Amniotic stem cell (primary cell): Measurements from ENCODE around the gene PPARD.
"Not testable (repeated sequence)": the region's sequence is repeated elsewhere in the genome, so short reads cannot be mapped to it uniquely, and the experiment has no call there.

Experiments used
- DNase-seq: peaks from one replicate; lab custom pipeline; 2025; lab: John Stamatoyannopoulos, UW

The PPARD gene

GRCh38 chr6:35342258-35343091 lies at the start of gene PPARD:
PPARD (plus strand) TSS chr6:35342558; CDS start chr6:35411088, 68,530 bp downstream.
- peak; percentile 87 for DNase-seq

GRCh38 chr6:35293681-35294080 lies 48.7 kb upstream of the PPARD start:
- DNase-seq, result no peak

- DNase-seq, result no peak
Measured at GRCh38 chr6:35294308-35294945, 47.9 kb upstream of the PPARD start.

GRCh38 chr6:35295036-35295435 lies 47.3 kb upstream of the PPARD start:
- DNase-seq, result no peak

- no peak for DNase-seq
Measured at GRCh38 chr6:35295521-35296315, 46.6 kb upstream of the PPARD start.

- no peak for DNase-seq
Measured at GRCh38 chr6:35296931-35297600, 45.3 kb upstream of the PPARD start.

- DNase-seq, result no peak
Measured at GRCh38 chr6:35297601-35298481, 44.5 kb upstream of the PPARD start, which contains the start of gene DEF6. DEF6 (plus strand) TSS chr6:35297818; CDS start chr6:35297857, 39 bp downstream.

GRCh38 chr6:35298625-35299140 lies 43.7 kb upstream of the PPARD start:
- no peak for DNase-seq

GRCh38 chr6:35299674-35300073 lies 42.7 kb upstream of the PPARD start:
- no peak for DNase-seq

- DNase-seq, result no peak
Measured at GRCh38 chr6:35300848-35301247, 41.5 kb upstream of the PPARD start.

GRCh38 chr6:35302604-35303241 lies 39.6 kb upstream of the PPARD start:
- DNase-seq, result no peak

GRCh38 chr6:35304299-35304698 lies 38.1 kb upstream of the PPARD start:
- no peak for DNase-seq

GRCh38 chr6:35305117-35305516 lies 37.2 kb upstream of the PPARD start:
- no peak for DNase-seq

- DNase-seq, result not testable (repeated sequence)
Measured at GRCh38 chr6:35307138-35307537, 35.2 kb upstream of the PPARD start.

- not testable (repeated sequence) for DNase-seq
Measured at GRCh38 chr6:35308543-35308942, 33.8 kb upstream of the PPARD start.

- DNase-seq, result no peak
Measured at GRCh38 chr6:35309611-35310264, 32.6 kb upstream of the PPARD start.

- no peak for DNase-seq
Measured at GRCh38 chr6:35310265-35310831, 32.0 kb upstream of the PPARD start.

- DNase-seq, result no peak
Measured at GRCh38 chr6:35311390-35312075, 30.8 kb upstream of the PPARD start.
